Stimulated activated CD4-positive, alpha-beta T cell treated with anti-CD3 and anti-CD28 coated beads, Interleukin-2, amount 100 ng/mL, for 4 hours (primary cell): Measurements from ENCODE around the gene WNT5B.
"Not testable (repeated sequence)": the region's sequence is repeated elsewhere in the genome, so short reads cannot be mapped to it uniquely, and the experiment has no call there.

Experiments used
- DNase-seq: peaks from one replicate; pipeline ENCODE4 v3.0.0-alpha.2; 2020; ENCODE audit warnings: low read depth

WNT5B gene

GRCh38 chr12:1691123-1692007, 62.3 kb downstream of the WNT5B start:
- DNase-seq: no peak

GRCh38 chr12:1692226-1692625, 63.2 kb downstream of the WNT5B start:
- no peak for DNase-seq

- DNase-seq: no peak
Measured at GRCh38 chr12:1692895-1693610, 64.0 kb downstream of the WNT5B start.

GRCh38 chr12:1695097-1695496, 66.1 kb downstream of the WNT5B start:
- not testable (repeated sequence) for DNase-seq

- no peak for DNase-seq
Measured at GRCh38 chr12:1695886-1696670, 67.0 kb downstream of the WNT5B start.

- no peak for DNase-seq
Measured at GRCh38 chr12:1696800-1697199, 67.8 kb downstream of the WNT5B start.
